ENCODE results near the gene HIP1.
A peak's percentile ranks its signal among the peaks of the same experiment; 100 is the strongest.
"Not testable (repeated sequence)": the region's sequence is repeated elsewhere in the genome, so short reads cannot be mapped to it uniquely, and the experiment has no call there.

HIP1 gene

DNA sequence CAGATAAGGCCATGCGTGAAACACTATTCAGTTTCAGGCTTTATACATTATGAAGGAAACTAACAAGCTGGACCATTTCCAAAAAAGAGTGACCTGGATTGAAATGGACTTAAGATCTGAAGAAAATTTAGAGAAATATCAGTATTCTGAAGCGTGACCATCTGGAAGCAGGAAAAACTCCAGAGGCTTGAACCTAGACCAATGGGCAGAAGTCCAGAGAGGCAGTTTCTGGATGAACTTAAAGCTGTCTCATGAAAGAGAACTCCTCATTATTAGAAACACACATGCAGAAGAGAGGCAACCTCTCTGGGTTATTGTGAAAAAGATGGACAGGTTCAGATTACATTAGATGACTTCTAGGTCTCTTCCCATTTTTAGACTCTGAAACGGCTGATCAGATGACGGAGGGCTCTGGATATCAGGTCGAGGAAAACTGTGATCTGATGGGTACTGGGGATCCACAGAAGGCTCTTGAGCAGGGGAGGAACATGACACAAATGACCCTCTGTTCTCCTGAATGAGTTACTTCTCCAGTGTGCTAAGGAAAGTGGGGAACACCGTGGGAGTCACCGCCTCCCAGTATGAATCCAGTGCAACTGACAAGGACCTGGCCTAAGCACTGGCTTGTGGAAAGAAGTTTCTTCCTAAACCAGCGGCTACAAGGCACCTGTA is 130.2 kb downstream of the HIP1 start:
- DNase-seq = no peak

DNA sequence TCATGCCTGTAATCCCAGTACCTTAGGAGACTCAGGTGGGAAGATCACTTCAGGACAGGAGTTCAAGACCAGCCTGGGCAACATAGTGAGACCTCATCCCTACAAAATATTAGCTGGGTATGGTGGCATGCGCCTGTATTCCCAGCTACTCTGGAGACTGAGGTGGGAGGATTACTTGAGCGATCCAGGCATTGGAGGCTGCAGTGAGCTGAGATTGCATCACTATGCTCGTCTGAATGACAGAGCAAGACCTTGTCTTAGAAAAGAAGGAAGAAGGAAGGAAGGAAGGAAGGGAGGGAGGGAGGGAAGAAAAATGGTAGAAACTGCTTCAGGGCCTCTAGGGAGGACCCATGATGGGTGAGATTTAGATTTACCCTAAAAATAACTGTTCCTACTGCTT is 134.3 kb downstream of the HIP1 start:
- no peak for DNase-seq

DNA sequence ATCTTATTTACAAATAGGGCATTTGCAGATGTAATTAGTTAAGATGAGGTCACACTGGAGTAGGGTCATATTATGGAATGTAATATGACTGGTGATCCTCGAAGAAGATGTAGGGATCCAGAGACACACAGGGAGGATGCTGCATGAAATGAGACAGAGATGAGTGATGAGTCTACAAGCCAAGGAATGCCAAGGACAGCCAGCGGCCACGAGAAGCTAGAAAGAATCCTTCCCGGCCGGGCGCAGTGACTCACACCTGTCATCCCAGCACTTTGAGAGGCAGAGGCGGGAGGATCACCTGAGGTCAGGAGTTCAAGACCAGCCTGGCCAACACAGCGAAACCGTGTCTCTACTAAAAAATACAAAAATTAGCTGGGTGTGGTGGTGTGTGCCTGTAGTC is 135.9 kb downstream of the HIP1 start:
- DNase-seq = not testable (repeated sequence)

DNA sequence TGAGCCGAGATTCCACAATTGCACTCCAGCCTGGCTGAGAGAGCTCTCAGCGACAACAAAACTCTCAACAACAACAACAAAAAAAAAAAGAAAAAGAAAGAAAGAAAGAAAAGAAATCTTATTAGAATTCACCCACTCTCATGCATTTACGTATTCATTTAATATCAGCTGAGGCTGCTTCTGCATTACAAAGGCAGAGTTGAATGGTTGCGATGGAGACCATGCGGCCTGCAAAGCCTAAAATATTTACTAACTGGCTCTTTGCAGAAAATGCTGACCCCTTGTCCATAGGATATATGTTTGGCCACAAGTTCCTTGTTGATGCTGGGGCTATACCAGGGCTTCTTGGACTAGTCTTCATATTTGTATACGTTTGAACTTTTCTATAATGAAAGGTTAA is 137.2 kb downstream of the HIP1 start:
- DNase-seq = no peak

DNA sequence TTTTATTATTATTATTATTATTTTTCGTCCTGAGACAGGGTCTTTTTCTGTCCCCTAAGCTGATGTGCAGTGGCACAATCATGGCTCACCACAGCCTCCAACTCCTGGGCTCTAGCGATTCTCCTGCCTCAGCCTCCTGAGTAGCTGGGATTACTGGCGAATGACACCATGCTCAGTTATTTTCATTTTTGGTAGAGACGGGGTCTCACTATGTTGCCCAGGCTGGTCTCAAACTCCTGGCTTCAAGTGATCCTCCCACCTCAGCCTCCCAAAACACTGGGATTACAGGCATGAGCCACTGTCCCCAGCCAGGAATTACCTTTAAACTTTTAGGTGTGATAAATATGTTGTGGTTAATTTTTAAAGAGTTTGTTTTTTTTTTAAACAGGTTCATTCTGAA is 138.0 kb downstream of the HIP1 start:
- DNase-seq = not testable (repeated sequence)

DNA sequence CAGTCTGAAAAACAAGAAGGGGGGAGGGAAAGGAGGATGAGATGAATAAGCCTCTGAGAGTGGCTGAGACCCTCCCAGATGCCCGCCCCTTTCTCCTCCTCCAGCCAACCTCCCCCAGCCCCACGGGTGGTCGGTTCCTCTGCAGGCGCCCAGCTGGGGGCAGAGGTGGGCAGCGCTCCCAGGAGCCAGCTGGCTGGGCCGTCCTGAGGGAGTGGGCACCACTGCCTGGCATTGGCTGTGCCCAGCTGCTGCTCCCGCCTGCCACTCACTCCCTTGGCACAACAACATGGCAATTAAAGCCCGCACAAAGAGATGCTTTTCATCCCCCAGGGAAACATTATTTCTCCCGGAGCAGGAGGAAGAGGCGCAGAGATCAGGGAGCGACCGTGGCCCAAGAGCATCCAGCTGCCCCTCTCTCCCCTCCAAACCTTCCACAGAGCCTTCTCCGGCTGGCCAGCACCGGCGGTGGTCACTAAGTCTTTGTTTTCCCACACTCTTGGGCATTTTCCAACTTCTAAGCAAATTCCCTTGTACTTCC is 139.4 kb downstream of the HIP1 start:
- DNase-seq = peak; percentile 97

DNA sequence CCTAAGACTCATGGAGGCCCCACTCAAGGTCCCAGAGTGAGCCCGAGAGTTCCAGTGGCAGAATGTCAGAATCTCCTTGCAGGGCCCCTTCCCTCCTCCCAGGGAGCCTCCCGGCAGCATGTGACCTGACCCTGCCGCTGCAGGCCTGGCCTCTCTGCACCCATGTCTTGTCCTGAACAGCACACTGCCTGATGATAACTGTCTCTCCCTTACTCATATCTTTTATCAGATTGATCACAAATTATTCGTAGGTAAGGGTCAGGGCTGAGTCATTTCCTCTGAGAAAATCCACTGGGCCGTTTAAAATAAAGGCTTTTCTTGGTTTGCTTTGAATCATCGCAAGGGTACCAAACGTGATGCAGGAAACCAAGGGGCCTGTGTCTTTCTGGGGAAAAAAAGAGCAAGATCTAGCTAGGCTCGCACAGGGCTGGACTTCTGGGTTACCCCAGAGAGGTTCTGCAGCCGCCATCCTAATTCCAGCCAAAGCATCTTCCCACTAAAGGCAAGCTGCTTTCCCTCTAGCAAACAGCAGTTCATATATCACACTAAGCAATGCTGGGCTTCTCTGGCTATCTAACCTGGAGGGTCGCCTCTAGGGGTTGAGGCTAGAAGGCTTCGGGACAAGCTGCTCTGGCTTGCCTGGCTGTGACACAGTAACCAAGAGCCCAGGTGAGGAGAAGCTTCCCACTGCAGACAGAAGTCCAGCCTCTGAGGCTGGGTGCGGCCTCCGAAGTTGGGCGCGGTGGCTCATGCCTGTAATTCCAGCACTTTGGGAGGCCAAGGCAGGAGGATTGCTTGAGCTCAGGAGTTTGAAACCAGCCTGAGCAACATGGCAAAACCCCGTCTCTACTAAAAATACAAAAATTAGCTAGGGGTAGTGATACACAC is 141.8 kb downstream of the HIP1 start:
- DNase-seq = no peak

DNA sequence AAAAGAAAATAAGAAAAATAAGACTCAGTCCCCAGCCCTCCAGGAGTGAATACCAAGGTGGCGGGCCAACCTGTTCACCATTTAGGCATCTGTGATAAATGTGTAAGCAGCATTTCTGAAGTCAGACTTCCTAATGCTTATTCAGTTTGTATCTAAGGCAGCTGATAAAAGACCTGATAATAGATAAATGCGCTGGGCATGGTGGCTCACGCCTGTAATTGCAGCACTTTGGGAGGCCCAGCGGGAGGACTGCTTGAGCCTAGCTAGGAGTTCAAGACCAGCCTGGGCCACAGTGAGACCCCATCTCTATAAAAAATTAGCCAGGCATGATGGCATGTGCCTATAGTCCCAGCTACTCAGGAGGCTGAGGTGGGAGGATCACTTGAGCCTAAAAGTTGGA is 143.0 kb downstream of the HIP1 start:
- DNase-seq = no peak

DNA sequence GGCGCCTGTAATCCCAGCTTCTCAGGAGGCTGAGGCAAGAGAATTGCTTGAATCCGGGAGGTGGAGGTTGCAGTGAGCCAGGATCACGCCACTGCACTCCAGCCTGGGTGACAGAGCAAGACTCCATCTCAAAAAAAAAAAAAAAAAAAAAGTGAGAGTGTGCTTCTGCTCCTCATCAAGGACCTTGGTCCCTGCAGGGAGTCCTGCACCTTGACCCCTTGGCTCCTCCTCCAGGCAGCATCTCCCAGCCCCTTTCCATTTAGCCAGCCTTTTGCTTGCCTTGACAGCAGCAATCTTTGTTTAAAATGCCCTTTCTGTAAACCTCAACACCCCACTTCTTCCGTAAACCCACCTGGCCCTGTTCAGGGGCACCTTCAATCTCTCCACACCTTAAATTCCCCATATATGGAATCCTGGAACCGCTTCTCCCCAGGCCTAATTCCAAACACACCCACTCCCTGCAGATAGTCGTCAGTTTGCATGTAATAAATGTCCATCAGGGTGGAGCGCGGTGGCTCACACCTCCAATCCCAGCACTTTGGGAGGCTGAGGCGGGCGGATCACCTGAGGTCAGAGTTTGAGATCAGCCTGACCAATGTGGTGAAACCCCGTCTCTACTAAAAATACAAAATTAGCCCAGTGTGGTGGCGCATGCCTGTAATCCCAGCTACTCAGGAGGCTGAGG is 145.1 kb downstream of the HIP1 start:
- DNase-seq = not testable (repeated sequence)

DNA sequence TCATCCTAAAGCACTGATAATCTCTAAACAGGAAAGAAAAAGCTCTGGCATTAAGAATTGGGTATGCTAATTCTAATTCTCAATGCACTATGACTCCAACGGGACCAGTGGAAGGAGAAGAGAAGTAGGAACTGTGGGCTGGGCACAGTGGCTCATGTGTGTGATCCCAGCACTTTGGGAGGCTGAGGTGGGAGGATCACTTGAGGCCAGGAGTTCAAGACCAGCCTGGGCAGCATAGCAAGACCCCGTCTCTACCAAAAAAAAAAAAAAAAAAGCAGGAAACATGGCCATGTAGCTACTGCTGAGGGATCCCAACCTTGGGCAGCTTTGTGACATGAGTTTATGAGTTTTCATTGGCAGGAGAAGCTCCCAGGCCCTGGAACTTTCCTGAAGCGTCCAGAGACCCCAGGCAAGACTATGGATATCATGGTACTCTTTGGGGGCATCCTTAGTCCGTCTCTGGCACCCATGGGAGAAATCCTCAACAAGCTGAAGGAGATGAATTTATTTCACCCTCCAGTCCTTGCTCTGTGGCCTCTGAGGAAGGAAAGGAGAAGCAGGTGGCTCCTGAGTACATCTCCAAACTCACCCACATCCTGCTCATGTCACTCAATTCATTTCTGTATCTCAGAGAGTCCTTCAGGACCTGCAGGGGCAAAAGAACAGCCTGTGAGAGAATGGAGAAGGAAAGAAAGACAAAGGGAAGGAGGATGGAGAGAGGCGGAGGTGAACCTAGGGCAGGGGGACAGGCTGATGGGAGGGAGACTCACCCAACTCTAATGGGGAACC is 147.1 kb downstream of the HIP1 start:
- no peak for DNase-seq

DNA sequence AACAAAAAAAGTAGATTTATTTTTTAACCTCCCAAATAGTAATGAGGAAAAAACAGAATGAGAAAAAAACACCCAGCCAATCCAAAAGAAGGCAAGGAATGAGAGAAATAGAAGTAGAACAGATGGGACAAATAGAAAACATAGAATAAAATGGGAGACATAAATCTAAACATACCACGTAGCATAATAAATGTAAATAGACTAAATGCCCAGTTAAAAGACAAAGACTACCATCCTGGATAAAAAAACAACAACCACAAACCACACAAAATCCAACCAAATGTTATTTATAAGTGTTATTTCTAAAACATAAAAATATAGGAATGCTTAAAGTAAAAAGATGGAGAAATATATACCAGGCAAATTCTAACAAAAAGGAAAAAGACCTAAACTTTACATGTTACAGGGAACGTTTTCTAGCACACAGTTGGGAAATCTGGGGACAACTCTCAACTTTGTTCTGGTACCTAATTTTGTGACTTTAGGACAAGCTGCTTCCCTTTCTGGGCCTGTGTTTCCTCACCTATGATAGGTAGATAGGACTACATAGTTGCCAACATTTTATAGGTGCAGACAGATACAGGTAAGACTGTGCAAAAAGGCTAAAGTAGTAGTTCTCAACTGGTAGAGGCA is 148.3 kb downstream of the HIP1 start:
- DNase-seq = no peak

DNA sequence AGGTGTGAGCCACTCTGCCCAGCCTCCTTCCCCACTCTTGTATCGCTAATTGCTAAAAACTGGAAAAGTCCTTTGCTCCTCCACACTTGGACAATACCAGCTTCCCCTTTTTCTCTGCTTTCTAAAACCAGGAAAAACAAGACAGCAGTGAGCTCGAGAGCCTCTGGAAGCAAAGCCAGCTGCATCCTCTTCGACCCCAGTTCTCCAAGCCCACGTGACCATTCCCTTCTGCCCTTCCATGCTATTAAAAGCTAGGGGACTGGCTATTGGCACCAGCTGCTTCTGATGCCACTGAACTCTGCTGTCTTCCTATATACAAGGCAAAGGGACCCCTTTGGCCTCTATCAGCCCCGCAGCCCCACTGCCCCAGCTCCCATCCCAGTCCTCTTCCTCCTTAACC is 154.4 kb downstream of the HIP1 start:
- DNase-seq = no peak

DNA sequence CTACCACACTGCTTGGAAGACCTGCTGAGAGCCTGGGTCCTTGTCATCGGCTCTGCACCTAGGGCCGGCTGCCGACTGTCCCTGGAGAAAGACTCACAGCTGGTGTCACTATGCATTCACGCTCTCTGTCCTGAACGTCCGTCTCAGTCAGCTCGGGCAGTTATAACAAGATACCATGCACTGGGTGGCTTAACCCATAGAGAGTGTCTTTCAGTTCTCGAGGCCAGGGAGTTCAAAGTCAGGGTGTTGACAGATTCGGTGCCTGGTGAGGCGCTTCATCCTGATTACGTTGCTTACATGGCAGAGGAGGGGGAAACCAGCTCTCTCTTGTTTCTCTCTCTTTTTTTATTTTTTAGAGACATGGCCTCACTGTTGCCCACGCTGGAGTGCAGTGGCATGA is 155.5 kb downstream of the HIP1 start:
- DNase-seq = no peak

DNA sequence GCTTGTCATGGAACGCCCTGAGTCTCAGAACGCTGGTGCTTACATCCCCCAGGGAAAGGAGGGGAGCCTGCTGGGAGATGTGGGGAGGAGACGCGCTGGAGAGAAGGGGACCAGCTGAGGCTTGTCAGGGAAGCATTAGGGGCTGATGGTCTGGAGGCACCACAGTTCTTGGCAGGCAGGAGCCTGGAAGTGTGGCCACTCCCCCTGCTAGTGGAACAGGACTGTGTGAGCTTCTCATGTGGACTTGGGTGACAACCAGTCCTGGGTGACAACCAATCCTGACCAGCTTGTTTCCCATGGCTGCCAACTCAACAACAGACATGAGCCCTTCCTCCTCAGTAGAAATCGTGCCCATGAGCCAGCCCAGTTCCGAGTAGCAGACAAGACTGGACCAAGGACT is 158.8 kb downstream of the HIP1 start:
- DNase-seq = no peak

DNA sequence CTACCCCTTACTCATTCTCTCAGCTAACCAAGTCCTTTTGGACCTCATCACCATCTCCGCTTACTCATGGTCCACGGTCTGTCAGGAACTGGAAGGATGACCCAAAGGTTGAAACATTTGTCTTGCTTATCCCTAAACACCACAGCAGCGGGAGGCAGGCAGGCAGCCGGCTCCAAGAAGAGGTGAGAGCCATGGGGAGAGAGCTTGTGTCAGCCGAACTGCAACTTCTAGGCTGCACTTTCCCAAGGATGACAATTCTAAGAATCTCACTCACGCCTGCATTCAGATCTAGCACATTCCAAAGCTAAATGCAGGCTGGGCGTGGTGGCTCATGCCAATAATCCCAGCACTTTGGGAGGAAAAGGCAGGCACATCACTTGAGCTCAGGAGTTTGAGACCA is 160.7 kb downstream of the HIP1 start:
- DNase-seq = no peak

DNA sequence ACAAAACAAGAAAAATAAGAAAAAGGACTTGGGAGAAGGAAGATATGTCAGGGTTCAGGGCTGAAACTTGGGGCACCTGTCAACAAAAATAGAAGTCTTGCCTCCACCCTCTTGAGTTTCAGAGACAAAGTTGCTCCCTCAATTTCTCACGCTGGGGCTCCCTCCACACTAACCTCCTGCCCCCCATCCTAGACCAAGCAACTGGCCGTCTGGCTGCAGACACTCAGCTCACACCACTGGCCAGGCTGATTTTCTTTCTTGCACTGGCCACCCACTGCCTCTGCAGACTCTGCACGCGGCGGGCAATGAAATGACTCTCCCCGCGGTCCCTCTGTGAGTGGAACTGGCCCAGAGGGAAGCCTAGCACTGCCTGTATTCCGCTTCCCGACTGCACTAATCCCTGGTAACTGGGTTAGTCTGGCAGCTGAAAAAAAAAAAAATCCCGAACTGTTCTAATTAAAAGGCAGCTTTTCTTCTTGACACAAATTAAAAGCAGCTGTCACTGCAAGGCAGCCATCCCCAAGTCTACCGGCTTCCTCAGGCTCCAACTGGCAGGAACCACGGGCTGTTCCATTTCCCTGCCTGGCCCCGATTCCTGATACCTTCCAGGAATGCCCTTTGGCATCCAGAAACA is 163.1 kb downstream of the HIP1 start:
- DNase-seq = no peak

DNA sequence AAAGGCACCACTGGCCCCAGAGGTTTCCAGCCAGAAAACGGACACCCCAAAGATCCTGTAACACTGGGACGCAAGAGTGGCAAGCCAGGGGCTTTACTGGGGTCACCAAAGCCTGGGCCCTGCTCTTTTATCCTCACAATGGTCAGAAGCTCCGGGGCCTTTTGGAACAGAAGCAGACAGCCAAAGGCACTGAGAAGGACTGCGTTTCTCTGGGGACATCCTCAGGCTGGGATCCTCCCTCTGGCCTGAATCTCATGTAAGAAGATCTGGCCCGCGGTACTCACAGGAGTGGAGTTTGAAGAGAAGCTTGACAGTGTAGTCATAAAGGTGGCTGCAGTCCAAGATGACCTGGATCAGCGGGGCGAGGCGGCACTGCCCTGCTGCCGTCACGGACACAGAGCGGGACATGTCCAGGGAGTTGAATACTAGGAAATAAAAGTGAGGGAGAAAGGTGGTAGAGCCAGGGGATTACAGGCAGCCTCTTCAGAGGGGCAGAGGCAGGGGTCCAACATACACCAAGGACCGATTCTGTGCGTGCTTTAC is 165.2 kb downstream of the HIP1 start:
- no peak for DNase-seq

DNA sequence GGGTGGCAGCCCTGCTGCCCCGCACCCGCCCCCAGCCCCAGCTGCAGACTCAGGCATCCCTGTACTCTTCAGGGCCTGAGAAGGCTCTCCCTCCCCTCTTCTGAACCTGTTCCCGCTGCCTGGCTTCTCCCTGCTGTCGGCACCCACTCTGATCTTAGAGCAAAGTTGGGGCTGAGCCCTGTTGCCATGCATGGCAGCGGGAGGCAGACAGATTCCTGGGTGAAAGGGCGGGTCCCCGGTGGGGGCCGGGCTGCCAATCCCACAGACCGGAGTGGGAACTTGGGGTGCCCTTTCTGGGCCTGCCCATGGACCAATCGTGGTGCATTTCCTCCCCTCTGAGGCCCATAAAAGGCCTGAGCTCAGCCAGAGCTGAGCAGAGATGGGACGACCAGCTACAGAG is 165.9 kb downstream of the HIP1 start:
- DNase-seq = no peak

DNA sequence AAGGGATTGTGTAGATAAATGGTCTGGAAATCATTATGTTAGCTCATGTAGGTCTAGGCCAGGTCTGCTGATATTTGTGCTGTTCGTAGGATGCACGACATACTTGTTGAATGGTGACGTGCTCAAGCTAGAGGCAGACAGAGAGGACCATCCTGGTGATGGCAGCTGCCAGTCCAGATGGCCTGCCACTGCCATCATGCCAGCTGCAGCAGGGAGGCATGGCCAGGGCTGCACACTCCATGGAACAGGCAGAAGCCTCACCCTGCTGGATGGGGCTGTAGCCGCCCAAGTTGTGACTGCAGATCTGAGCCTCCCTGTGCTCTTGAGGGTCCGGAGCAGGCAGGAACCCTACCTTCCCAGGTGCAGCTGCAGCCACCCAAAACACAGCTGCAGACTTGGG is 166.3 kb downstream of the HIP1 start:
- DNase-seq = no peak

DNA sequence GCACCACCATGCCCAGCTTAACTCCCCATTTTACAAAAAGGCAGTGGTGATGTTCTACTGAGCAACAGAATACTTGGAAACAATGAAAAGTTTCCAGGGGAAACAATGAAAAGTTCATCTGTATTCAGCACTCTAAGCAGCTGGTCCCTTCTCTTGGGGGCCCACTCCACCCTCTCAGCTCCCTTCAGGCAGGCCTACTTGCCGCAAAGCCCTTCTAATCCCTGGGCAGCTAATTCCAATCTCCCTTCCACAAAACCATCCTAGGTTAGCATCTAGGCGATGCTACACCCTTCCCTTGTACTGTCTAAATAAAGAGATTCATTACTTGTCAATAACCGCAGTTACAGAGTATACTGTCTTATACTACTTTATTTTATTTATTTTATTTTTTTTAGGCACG is 167.5 kb downstream of the HIP1 start:
- no peak for DNase-seq

DNA sequence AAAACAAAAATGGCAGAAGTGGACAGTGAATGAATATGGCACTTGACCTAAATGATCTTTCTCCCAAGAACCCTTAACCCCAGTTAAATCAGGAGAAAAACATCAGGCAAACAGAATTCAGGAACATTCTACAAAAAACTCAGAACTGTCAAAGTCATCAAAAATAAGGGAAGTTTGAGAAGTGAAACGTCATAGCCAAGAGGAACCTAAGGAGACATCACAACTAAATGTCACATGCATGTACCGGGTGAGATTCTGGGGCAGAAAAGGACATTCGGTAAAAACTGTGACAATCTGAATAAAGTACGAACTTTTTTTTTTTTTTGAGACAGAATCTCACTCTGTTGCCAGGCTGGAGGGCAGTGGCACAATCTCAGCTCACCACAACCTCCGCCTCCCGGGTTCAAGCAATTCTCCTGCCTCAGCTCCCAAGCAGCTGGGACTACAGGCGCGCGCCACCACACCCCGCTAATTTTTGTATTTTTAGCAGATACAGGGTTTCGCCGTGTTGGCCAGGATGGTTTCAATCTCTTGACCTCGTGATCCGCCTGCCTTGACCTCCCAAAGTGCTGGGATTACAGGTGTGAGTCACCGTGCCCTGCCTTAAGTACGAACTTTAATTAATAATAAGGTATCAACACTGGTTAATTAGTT is 169.0 kb downstream of the HIP1 start:
- not testable (repeated sequence) for DNase-seq

Measured in NCI-H1092 (cell line).